ENCODE measurements around the gene DES.
"Not testable (repeated sequence)": the region's sequence is repeated elsewhere in the genome, so short reads cannot be mapped to it uniquely, and the experiment has no call there.

- TF ChIP-seq, protein P1, sequence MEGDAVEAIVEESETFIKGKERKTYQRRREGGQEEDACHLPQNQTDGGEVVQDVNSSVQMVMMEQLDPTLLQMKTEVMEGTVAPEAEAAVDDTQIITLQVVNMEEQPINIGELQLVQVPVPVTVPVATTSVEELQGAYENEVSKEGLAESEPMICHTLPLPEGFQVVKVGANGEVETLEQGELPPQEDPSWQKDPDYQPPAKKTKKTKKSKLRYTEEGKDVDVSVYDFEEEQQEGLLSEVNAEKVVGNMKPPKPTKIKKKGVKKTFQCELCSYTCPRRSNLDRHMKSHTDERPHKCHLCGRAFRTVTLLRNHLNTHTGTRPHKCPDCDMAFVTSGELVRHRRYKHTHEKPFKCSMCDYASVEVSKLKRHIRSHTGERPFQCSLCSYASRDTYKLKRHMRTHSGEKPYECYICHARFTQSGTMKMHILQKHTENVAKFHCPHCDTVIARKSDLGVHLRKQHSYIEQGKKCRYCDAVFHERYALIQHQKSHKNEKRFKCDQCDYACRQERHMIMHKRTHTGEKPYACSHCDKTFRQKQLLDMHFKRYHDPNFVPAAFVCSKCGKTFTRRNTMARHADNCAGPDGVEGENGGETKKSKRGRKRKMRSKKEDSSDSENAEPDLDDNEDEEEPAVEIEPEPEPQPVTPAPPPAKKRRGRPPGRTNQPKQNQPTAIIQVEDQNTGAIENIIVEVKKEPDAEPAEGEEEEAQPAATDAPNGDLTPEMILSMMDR (IDR thresholded peaks at IDR 0.05), result not testable (repeated sequence)
- TF ChIP-seq ZNF263 (CRISPR knock-in tag; IDR thresholded peaks at IDR 0.05; ENCODE audit: low read depth); JAZF1 (CRISPR knock-in tag; IDR thresholded peaks at IDR 0.05); ESRRA (CRISPR knock-in tag; IDR thresholded peaks at IDR 0.05; ENCODE audit: borderline replicate concordance); ZNF512 (CRISPR knock-in tag; IDR thresholded peaks at IDR 0.05; ENCODE audit: borderline replicate concordance): not testable (repeated sequence)
Measured at GRCh38 chr2:219407343-219407742, 10.8 kb upstream of the DES start.

Measured in WTC11 (cell line).